MG63 (cell line): ENCODE results near the gene ACAP2. TPM values are rescaled to one million over a fixed set of nuclear protein-coding genes. Genes with fewer than 3 reads are reported as not detected.
"Not testable (repeated sequence)": the region's sequence is repeated elsewhere in the genome, so short reads cannot be mapped to it uniquely, and the experiment has no call there.

Experiments
- DNase-seq: peaks from one replicate; pipeline ENCODE4 v3.0.0-alpha.2; 2020
- H3K27me3 ChIP-seq: fragments of 250-450 bp; sonication (Bioruptor Pico); 2 replicates; pipeline ENCODE4 v1.5.1; 2020; ENCODE audit warnings: mild to moderate bottlenecking, moderate library complexity
- H3K36me3 ChIP-seq: fragments of 250-450 bp; sonication (Bioruptor Pico); 2 replicates; pipeline ENCODE4 v1.5.1; 2020; ENCODE audit warnings: mild to moderate bottlenecking, moderate library complexity
- H3K4me3 ChIP-seq: fragments of 250-450 bp; sonication (Bioruptor Pico); 2 replicates; pipeline ENCODE4 v1.5.1; 2020; ENCODE audit warnings: mild to moderate bottlenecking, moderate library complexity
- H3K9me3 ChIP-seq: fragments of 250-450 bp; sonication (Bioruptor Pico); 2 replicates; pipeline ENCODE4 v1.5.1; 2020; ENCODE audit warnings: mild to moderate bottlenecking, moderate library complexity
- total RNA-seq: library from RNA; depleted of rRNA; stranded (reverse); fragments of >200 nt; shearing (Covaris generic); gene quantifications from 2 replicates; pipeline ENCODE4 v1.2.3, GENCODE V29; 2014; ENCODE audit warnings: low replicate concordance

The ACAP2 gene
- total RNA-seq, 1 experiment from 2014 or later, result 31.8 TPM

- H3K9me3 ChIP-seq, result peaks cover 6% of the 10 kb centered on the region
- H3K4me3 ChIP-seq, result no peak overlapping the region
- no peaks in the 10 kb centered on the region for H3K27me3 ChIP-seq
- no peak for DNase-seq
- H3K36me3 ChIP-seq, result peaks cover 16% of the 10 kb centered on the region
These were observed 35.0 kb downstream of the ACAP2 start for GRCh38 chr3:195407531-195408409.

- peaks cover 6% of the 10 kb centered on the region for H3K9me3 ChIP-seq
- DNase-seq, result no peak
- peaks cover 10% of the 10 kb centered on the region for H3K36me3 ChIP-seq
- H3K27me3 ChIP-seq, result no peaks in the 10 kb centered on the region
- no peak overlapping the region for H3K4me3 ChIP-seq
These were observed 37.2 kb downstream of the ACAP2 start for GRCh38 chr3:195405651-195406050.

GRCh38 chr3:195403841-195404408 lies 38.9 kb downstream of the ACAP2 start:
- DNase-seq, result no peak

GRCh38 chr3:195403244-195403643 lies 39.6 kb downstream of the ACAP2 start:
- no peaks in the 10 kb centered on the region for H3K27me3 ChIP-seq
- DNase-seq, result no peak

More at GRCh38 chr3:195403841-195404408, 38.9 kb downstream of the ACAP2 start:
- Histone ChIP-seq H3K27me3 (no peaks in the 10 kb centered on the region), H3K4me3 (no peak overlapping the region), H3K36me3 (peaks cover 3% of the 10 kb centered on the region; the same call in 1 of the 2 replicates), H3K9me3 (peaks cover 6% of the 10 kb centered on the region; the same call in 1 of the 2 replicates)

GRCh38 chr3:195401943-195402342 lies 40.9 kb downstream of the ACAP2 start:
- Histone ChIP-seq H3K36me3 (peaks cover 3% of the 10 kb centered on the region; the same call in 1 of the 2 replicates), H3K9me3 (no peaks in the 10 kb centered on the region), H3K27me3 (no peaks in the 10 kb centered on the region), H3K4me3 (no peak overlapping the region)
- DNase-seq, result no peak

More at GRCh38 chr3:195403244-195403643, 39.6 kb downstream of the ACAP2 start:
- Histone ChIP-seq H3K4me3 (no peak overlapping the region), H3K36me3 (peaks cover 3% of the 10 kb centered on the region; the same call in 1 of the 2 replicates), H3K9me3 (peaks cover 6% of the 10 kb centered on the region; the same call in 1 of the 2 replicates)

GRCh38 chr3:195398460-195398859 lies 44.4 kb downstream of the ACAP2 start:
- not testable (repeated sequence) for DNase-seq, H3K27me3 ChIP-seq, H3K36me3 ChIP-seq, H3K9me3 ChIP-seq, H3K4me3 ChIP-seq

- DNase-seq, result no peak
- no peaks in the 10 kb centered on the region for H3K9me3 ChIP-seq
- no peaks in the 10 kb centered on the region for H3K36me3 ChIP-seq
- no peak overlapping the region for H3K4me3 ChIP-seq
- no peaks in the 10 kb centered on the region for H3K27me3 ChIP-seq
These were observed 45.3 kb downstream of the ACAP2 start for GRCh38 chr3:195397524-195397923.

GRCh38 chr3:195395208-195395816 lies 47.5 kb downstream of the ACAP2 start:
- H3K27me3 ChIP-seq, result no peaks in the 10 kb centered on the region
- H3K9me3 ChIP-seq, result no peaks in the 10 kb centered on the region
- no peak overlapping the region for H3K4me3 ChIP-seq
- DNase-seq, result no peak
- 0 out of 2 replicates have a peak, but pooled peaks cover 8% of the 10 kb centered on the region for H3K36me3 ChIP-seq

GRCh38 chr3:195394700-195395099 lies 48.1 kb downstream of the ACAP2 start:
- DNase-seq, result no peak
- Histone ChIP-seq H3K27me3 (no peaks in the 10 kb centered on the region), H3K36me3 (0 out of 2 replicates have a peak, but pooled peaks cover 9% of the 10 kb centered on the region), H3K9me3 (no peaks in the 10 kb centered on the region), H3K4me3 (no peak overlapping the region)

- DNase-seq, result no peak
- no peaks in the 10 kb centered on the region for H3K27me3 ChIP-seq
- 0 out of 2 replicates have a peak, but pooled peaks cover 9% of the 10 kb centered on the region for H3K36me3 ChIP-seq
- H3K4me3 ChIP-seq, result no peak overlapping the region
- H3K9me3 ChIP-seq, result no peaks in the 10 kb centered on the region
These were observed 48.8 kb downstream of the ACAP2 start for GRCh38 chr3:195394024-195394423.

GRCh38 chr3:195388380-195388779 lies 54.4 kb downstream of the ACAP2 start:
- no peak for DNase-seq
- H3K9me3 ChIP-seq, result no peaks in the 10 kb centered on the region
- no peak overlapping the region for H3K4me3 ChIP-seq
- H3K27me3 ChIP-seq, result no peaks in the 10 kb centered on the region
- H3K36me3 ChIP-seq, result 0 out of 2 replicates have a peak, but pooled peaks cover 9% of the 10 kb centered on the region

GRCh38 chr3:195386739-195387138 lies 56.1 kb downstream of the ACAP2 start:
- Histone ChIP-seq H3K9me3 (no peaks in the 10 kb centered on the region), H3K27me3 (no peaks in the 10 kb centered on the region)

GRCh38 chr3:195385526-195385925 lies 57.3 kb downstream of the ACAP2 start:
- no peak for DNase-seq
- Histone ChIP-seq H3K4me3 (no peak overlapping the region), H3K27me3 (no peaks in the 10 kb centered on the region), H3K36me3 (peaks cover 3% of the 10 kb centered on the region), H3K9me3 (no peaks in the 10 kb centered on the region)

More at GRCh38 chr3:195386739-195387138, 56.1 kb downstream of the ACAP2 start:
- no peak overlapping the region for H3K4me3 ChIP-seq
- H3K36me3 ChIP-seq, result peaks cover 5% of the 10 kb centered on the region
- no peak for DNase-seq

- Histone ChIP-seq H3K9me3 (no peaks in the 10 kb centered on the region), H3K4me3 (no peak overlapping the region), H3K27me3 (no peaks in the 10 kb centered on the region), H3K36me3 (no peaks in the 10 kb centered on the region; the same call in none of the 2 replicates)
- DNase-seq, result no peak
These were observed 57.9 kb downstream of the ACAP2 start for GRCh38 chr3:195384952-195385351.

- Histone ChIP-seq H3K36me3 (peaks cover 20% of the 10 kb centered on the region), H3K9me3 (no peaks in the 10 kb centered on the region), H3K27me3 (no peaks in the 10 kb centered on the region), H3K4me3 (no peak overlapping the region)
- DNase-seq, result no peak
These were observed 70.6 kb downstream of the ACAP2 start for GRCh38 chr3:195372220-195372619.

GRCh38 chr3:195366200-195366925 lies 76.5 kb downstream of the ACAP2 start:
- H3K4me3 ChIP-seq, result no peak overlapping the region
- DNase-seq, result no peak
- no peaks in the 10 kb centered on the region for H3K9me3 ChIP-seq
- H3K27me3 ChIP-seq, result no peaks in the 10 kb centered on the region
- H3K36me3 ChIP-seq, result peaks cover 20% of the 10 kb centered on the region
